ENCODE measurements around the gene LRRC59. TPM values are rescaled to one million over a fixed set of nuclear protein-coding genes. Genes with fewer than 3 reads are reported as not detected.
A peak's percentile ranks its signal among the peaks of the same experiment; 100 is the strongest.
"Not testable (repeated sequence)": the region's sequence is repeated elsewhere in the genome, so short reads cannot be mapped to it uniquely, and the experiment has no call there.

Gene LRRC59
- 10 to 100 TPM; 48.6 to 77.5 (median 53.2) TPM for polyA plus RNA-seq (ENCODE audit: insufficient read length in 10 of 10)
- long read RNA-seq, donor 1, transcript LRRC59-201 (7 exons, 2,910 nt) = major isoform, 12 of 12 reads
- long read RNA-seq, donor 1, partial matches to known transcripts = 0 of 12 reads
- long read RNA-seq, donor 1, other reads (novel, unspliced or antisense) = 0 of 12 reads
- long read RNA-seq, donor 2, transcript LRRC59-201 (7 exons, 2,910 nt) = major isoform, 11 of 16 reads
- long read RNA-seq, donor 2, partial matches to known transcripts = 5 of 16 reads
- long read RNA-seq, donor 2, other reads (novel, unspliced or antisense) = 0 of 16 reads
- long read RNA-seq, donor 3 = 0 reads
- long read RNA-seq, donor 4, transcript LRRC59-201 (7 exons, 2,910 nt) = major isoform, 12 of 12 reads
- long read RNA-seq, donor 4, partial matches to known transcripts = 0 of 12 reads
- long read RNA-seq, donor 4, other reads (novel, unspliced or antisense) = 0 of 12 reads
- long read RNA-seq, donor 5, transcript LRRC59-201 (7 exons, 2,910 nt) = major isoform, 37 of 39 reads
- long read RNA-seq, donor 5, partial matches to known transcripts = 0 of 39 reads
- long read RNA-seq, donor 5, other reads (novel, unspliced or antisense) = 0 of 39 reads
- long read RNA-seq, donor 6, transcript LRRC59-201 (7 exons, 2,910 nt) = major isoform, 22 of 22 reads
- long read RNA-seq, donor 6, partial matches to known transcripts = 0 of 22 reads
- long read RNA-seq, donor 6, other reads (novel, unspliced or antisense) = 0 of 22 reads
- long read RNA-seq, donor 7, transcript LRRC59-201 (7 exons, 2,910 nt) = major isoform, 15 of 15 reads
- long read RNA-seq, donor 7, partial matches to known transcripts = 0 of 15 reads
- long read RNA-seq, donor 7, other reads (novel, unspliced or antisense) = 0 of 15 reads
- long read RNA-seq, donor 8, transcript LRRC59-201 (7 exons, 2,910 nt) = major isoform, 16 of 16 reads
- long read RNA-seq, donor 8, partial matches to known transcripts = 0 of 16 reads
- long read RNA-seq, donor 8, other reads (novel, unspliced or antisense) = 0 of 16 reads
- long read RNA-seq, donor 9, partial matches to known transcripts = 0 of 2 reads
- long read RNA-seq, donor 9, other reads (novel, unspliced or antisense) = 0 of 2 reads

- peak; percentile 83 to 96 (median 93) for DNase-seq
These were observed at the start of gene LRRC59 for GRCh38 chr17:50397111-50397918. LRRC59 (minus strand) TSS chr17:50397523; CDS start chr17:50397317, 206 bp downstream.

DNA sequence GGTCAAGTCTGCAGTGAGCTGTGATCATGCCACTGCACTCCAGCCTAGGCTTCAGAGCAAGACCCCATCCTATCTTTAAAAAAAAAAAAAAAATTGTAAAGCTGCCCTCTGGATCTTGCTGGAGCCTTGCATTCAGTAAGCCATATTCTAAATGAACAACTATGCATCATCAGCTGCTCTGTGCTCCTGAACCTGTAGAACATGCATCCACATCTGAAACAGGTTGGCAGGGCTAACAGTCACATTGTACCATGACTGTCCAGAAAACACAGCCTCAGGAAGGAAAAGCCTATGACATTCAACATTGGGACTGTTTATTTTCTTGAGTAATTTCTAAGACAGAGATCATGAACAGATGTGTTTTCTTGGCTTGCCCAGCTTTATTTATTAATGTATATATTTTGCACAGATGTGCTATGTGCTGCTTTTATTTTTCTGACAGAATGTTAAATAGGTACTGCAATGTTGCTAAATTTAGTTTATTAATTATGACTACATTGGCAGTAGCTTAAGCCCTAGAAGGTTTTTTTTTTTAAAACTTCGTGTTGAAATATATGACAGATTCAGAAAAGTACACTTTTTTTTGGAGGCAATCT, 48.5 kb upstream of the LRRC59 start:
- peak in 1 of 3 donors; percentile 49 for DNase-seq

GRCh38 chr17:50444841-50445715, 47.8 kb upstream of the LRRC59 start:
- DNase-seq = no peak

DNA sequence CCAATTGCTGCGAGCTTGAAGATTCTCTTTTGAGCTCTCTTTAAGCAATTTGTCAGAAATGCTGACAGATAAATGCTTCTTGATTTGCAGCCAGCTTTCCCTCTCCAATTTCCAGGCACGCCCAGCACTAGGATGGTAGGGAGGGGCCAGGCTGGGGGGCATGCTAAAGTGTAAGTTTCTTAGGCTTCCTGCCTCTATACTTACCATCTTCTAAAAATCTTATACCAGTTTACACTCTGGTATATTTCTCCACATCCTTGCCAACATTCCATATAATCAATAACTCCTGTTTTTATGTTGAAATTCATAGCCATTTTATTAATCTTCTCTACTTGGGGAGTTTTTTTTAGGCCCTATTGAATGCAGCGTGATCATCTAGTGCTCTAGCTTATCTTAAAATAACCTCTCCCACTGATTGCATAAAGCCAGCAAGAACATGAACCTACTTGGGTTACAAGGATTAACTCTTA, 46.2 kb upstream of the LRRC59 start:
- peak in 2 of 3 donors; percentile 47 to 55 for DNase-seq

- DNase-seq = no peak
These were observed 43.8 kb upstream of the LRRC59 start for GRCh38 chr17:50440838-50441829.

- DNase-seq = no peak
These were observed 43.0 kb upstream of the LRRC59 start for GRCh38 chr17:50440172-50440837.

DNA sequence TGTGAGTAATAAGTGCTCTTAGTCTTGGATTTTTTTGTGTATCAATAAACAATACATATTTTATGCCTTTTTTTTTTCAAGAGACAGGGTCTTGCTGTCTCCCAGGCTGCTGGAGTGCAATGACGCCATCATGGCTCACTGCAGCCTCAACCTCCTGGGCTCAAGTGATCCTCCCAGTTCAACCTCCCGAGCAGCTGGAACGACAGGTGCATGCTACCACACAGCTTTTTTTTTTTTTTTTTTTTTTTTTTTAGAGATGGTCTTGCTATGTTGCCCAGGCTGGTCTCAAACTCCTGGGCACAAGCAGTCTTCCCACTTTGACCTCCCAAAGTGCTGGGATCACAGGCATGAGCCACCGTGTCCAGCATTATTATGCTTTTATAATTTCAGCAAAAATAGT, 41.7 kb upstream of the LRRC59 start:
- DNase-seq = no peak

DNA sequence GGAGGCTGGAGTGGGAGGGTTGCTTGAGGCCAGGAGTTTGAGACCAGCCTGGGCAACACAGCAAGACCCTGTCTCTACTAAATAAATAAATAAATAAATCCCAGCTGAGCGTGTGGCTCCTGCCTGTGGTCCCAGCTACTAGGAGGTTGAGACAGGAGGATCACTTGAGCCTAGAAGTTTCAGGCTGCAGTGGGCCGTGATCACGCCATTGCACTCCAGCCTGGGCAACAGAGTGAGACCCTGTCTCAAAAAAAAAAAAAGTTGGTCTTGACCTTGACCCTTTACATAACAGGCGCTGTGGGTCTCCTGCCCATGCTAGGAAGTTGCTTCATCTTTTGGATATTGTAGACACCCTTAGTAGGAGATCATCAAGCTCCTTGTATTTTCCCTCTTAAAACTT, 40.1 kb upstream of the LRRC59 start:
- DNase-seq = no peak

GRCh38 chr17:50432125-50432762, 34.9 kb upstream of the LRRC59 start:
- DNase-seq = no peak

DNA sequence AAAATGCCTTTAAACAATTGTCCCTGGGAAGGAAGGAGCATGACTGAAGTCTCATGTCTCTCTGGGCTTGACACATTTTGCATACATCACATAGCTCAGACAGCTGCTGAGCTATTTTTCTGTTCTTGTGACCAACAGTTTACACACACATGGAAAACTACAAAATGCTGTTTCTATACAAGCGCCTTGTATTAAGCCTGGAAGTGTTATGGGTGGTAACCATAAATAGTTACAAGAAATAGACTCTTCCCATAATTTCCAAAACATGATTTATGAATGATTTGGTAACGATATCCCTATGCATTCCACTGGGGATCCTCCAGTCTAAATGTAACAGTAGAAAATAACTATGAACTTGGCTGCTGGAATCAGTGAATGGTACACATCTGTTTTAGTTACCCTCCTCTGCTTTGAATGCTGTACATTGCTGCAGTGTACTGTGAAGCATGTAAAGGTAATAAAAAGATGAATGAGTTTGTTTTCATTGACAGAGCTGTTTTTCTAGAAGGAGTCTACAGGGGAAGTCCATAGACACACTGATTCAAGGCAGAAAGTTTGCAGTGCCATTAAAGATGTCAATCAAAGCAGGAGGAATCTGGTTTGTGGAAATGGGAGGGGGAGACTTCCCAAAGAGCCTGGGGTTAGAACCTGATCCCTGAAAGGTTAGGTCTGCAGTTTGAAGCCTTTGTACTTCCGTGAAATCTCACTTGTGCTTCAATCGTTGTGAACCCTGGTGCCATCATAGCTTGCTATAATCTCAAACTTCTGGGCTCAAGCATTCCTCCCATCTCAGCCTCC, 33.7 kb upstream of the LRRC59 start:
- peak in 2 of 3 donors; percentile 28 to 63 for DNase-seq

GRCh38 chr17:50429793-50430192, 32.5 kb upstream of the LRRC59 start:
- DNase-seq = no peak

DNA sequence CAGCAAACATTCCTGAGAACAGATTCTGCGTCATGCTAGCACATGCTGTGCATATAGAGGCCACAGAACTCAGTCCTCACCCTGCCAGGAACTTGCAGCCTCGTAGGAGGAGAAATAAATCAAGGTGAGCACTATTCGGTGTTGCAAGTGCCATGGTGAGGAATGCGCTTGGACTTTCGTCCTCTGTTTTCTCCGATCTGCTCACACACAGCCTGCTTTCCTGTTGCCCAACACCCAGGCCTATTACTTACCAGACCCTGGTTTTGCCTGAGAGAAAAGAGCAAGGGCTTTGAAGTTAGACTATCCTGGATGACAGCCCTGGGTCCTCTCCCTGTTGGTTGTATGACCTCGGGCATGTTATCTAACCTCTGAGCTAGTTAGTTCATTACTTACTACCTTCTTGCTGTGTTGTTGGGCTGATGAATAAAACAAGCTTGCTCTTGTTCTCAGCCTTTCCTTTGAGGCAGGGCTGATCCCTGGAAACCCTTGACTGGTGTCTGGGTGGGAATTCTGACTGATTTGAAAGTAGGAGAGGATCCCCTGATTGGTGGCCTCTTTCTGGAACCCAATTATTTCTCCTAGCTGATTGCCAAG, 31.6 kb upstream of the LRRC59 start:
- no peak for DNase-seq

DNA sequence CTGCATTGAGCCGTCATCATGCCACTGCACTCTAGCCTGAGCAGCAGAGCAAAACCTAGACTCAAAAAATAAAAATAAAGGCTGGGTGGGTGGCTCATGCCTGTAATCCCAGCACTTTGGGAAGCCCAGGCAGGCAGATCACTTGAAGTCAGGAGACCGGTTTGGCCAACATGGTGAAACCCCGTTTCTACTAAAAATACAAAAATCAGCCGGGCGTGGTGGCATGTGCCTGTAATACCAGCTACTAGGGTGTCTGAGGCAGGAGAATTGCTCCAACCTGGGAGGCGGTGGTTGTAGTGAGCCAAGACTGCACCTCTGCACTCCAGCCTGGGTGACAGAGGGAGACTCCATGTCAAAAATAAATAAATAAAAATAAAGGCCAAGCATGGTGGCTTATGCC, 30.8 kb upstream of the LRRC59 start:
- DNase-seq = not testable (repeated sequence)

DNA sequence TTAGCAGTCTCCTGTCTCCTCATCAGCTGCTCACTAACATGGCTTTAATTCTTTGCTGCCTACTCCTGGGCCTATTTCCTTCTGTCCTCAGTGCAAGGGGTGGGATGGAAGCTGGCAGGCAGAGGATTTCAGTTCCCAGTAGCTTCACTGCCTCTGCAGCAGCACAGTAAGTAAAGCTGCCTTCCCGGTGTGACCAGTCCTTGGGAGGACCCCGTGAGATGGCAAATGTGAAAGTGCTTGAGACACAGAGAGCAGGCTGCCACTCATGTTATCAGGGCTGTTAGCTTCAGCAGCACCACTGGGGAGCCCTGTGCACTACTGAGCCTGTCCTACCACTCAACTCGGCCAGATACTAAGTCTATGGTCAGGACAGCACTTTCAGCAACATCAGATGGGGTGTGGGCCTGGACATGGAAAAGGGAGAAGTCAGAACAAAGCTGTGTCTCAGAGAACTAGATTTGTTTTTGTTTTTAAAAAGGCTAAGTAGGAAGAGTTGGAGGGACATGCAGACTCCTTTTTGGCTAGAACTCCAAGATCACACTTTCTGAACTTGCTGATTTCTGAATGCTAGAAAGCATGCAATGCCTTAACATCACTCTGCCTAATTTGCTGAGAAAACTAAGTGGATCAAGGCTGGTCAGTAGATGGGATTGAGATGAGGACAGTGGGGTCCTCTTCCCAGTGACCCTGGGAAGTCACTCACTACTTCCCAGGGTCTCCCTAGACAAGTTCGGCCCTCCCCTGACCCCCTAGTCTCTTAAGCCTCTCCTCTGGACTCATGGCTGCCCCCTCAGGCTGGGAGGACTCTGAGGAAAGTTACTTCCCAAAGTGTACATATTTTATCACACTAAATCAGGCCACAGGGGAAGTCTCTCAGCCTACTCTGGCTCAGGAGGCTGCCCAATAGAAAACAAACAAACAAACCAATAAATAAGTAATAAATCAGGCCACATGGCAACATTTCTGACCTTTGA, 29.8 kb upstream of the LRRC59 start:
- peak in 2 of 3 donors; percentile 22 to 70 for DNase-seq

GRCh38 chr17:50426472-50426782, 29.1 kb upstream of the LRRC59 start:
- no peak for DNase-seq

All from muscle of back (tissue), 13 donors.